ENCODE results near the gene SH3BP5. TPM values are rescaled to one million over a fixed set of nuclear protein-coding genes. Genes with fewer than 3 reads are reported as not detected.

The SH3BP5 gene
- polyA plus RNA-seq, 2 donors: 8.6 to 13.6 TPM

GRCh38 chr3:15297608-15298350, 34.6 kb downstream of the SH3BP5 start:
- no peaks in the 10 kb centered on the region for H3K27me3 ChIP-seq (ENCODE audit: control insufficient read depth in 1 of 2, insufficient read depth in 2 of 2, low read length in 2 of 2)
- H3K4me3 ChIP-seq (ENCODE audit: low read depth in 1 of 2, low read length in 2 of 2): no peak overlapping the region
- no peaks in the 10 kb centered on the region for H3K9me3 ChIP-seq (ENCODE audit: control insufficient read depth in 2 of 2, insufficient read depth in 1 of 2, low read depth in 1 of 2, low read length in 1 of 2)
- H3K4me1 ChIP-seq (ENCODE audit: control insufficient read depth in 2 of 2, insufficient read depth in 2 of 2, low read length in 1 of 2): peaks cover 2 to 8% of the 10 kb centered on the region in 2 donors
- WGBS, 2 donors: 65 to 68% methylated on average over 4 of the region's 4 CpGs
- no peaks in the 10 kb centered on the region for H3K36me3 ChIP-seq (ENCODE audit: control insufficient read depth in 2 of 2, insufficient read depth in 2 of 2, low read length in 1 of 2)
- no peak overlapping the region for H3K27ac ChIP-seq (ENCODE audit: low read depth in 2 of 2, low read length in 1 of 2)

- Histone ChIP-seq H3K4me1 (ENCODE audit: control insufficient read depth in 2 of 2, insufficient read depth in 2 of 2, low read length in 1 of 2) (peaks cover 4% of the 10 kb centered on the region in 2 donors), H3K4me3 (ENCODE audit: low read depth in 1 of 2, low read length in 2 of 2) (no peak overlapping the region)
- 62 to 66% methylated on average over 6 of the region's 6 CpGs for WGBS, 2 donors
Measured at GRCh38 chr3:15295506-15295905, 36.9 kb downstream of the SH3BP5 start.

GRCh38 chr3:15294929-15295328, 37.5 kb downstream of the SH3BP5 start:
- H3K36me3 ChIP-seq (ENCODE audit: control insufficient read depth in 2 of 2, insufficient read depth in 2 of 2, low read length in 1 of 2): no peaks in the 10 kb centered on the region
- peak overlapping the region in 1 of 2 donors; percentile 12 for H3K27ac ChIP-seq (ENCODE audit: low read depth in 2 of 2, low read length in 1 of 2)
- 81 to 83% methylated on average over 5 of the region's 5 CpGs for WGBS, 2 donors
- no peaks in the 10 kb centered on the region for H3K9me3 ChIP-seq (ENCODE audit: control insufficient read depth in 2 of 2, insufficient read depth in 1 of 2, low read depth in 1 of 2, low read length in 1 of 2)
- H3K4me3 ChIP-seq (ENCODE audit: low read depth in 1 of 2, low read length in 2 of 2): no peak overlapping the region
- peaks cover 4% of the 10 kb centered on the region in 2 donors for H3K4me1 ChIP-seq (ENCODE audit: control insufficient read depth in 2 of 2, insufficient read depth in 2 of 2, low read length in 1 of 2)
- H3K27me3 ChIP-seq (ENCODE audit: control insufficient read depth in 1 of 2, insufficient read depth in 2 of 2, low read length in 2 of 2): no peaks in the 10 kb centered on the region

More at GRCh38 chr3:15295506-15295905, 36.9 kb downstream of the SH3BP5 start:
- H3K27ac ChIP-seq (ENCODE audit: low read depth in 2 of 2, low read length in 1 of 2): no peak overlapping the region
- H3K9me3 ChIP-seq (ENCODE audit: control insufficient read depth in 2 of 2, insufficient read depth in 1 of 2, low read depth in 1 of 2, low read length in 1 of 2): no peaks in the 10 kb centered on the region
- H3K27me3 ChIP-seq (ENCODE audit: control insufficient read depth in 1 of 2, insufficient read depth in 2 of 2, low read length in 2 of 2): no peaks in the 10 kb centered on the region
- H3K36me3 ChIP-seq (ENCODE audit: control insufficient read depth in 2 of 2, insufficient read depth in 2 of 2, low read length in 1 of 2): no peaks in the 10 kb centered on the region

- Histone ChIP-seq H3K27me3 (ENCODE audit: control insufficient read depth in 1 of 2, insufficient read depth in 2 of 2, low read length in 2 of 2) (no peaks in the 10 kb centered on the region), H3K27ac (ENCODE audit: low read depth in 2 of 2, low read length in 1 of 2) (peak overlapping the region; percentile 40 to 82), H3K4me1 (ENCODE audit: control insufficient read depth in 2 of 2, insufficient read depth in 2 of 2, low read length in 1 of 2) (peaks cover 2 to 4% of the 10 kb centered on the region in 2 donors), H3K4me3 (ENCODE audit: low read depth in 1 of 2, low read length in 2 of 2) (no peak overlapping the region), H3K36me3 (ENCODE audit: control insufficient read depth in 2 of 2, insufficient read depth in 2 of 2, low read length in 1 of 2) (no peaks in the 10 kb centered on the region), H3K9me3 (ENCODE audit: control insufficient read depth in 2 of 2, insufficient read depth in 1 of 2, low read depth in 1 of 2, low read length in 1 of 2) (no peaks in the 10 kb centered on the region)
- 47 to 51% methylated on average over 13 of the region's 13 CpGs for WGBS, 2 donors
Measured at GRCh38 chr3:15292765-15293522, 39.4 kb downstream of the SH3BP5 start.

- WGBS, 2 donors: 64 to 71% methylated on average over 6 of the region's 6 CpGs
- Histone ChIP-seq H3K4me1 (ENCODE audit: control insufficient read depth in 2 of 2, insufficient read depth in 2 of 2, low read length in 1 of 2) (peaks cover 2 to 4% of the 10 kb centered on the region in 2 donors), H3K27me3 (ENCODE audit: control insufficient read depth in 1 of 2, insufficient read depth in 2 of 2, low read length in 2 of 2) (no peaks in the 10 kb centered on the region), H3K27ac (ENCODE audit: low read depth in 2 of 2, low read length in 1 of 2) (peak overlapping the region; percentile 17 to 52), H3K4me3 (ENCODE audit: low read depth in 1 of 2, low read length in 2 of 2) (no peak overlapping the region), H3K36me3 (ENCODE audit: control insufficient read depth in 2 of 2, insufficient read depth in 2 of 2, low read length in 1 of 2) (no peaks in the 10 kb centered on the region), H3K9me3 (ENCODE audit: control insufficient read depth in 2 of 2, insufficient read depth in 1 of 2, low read depth in 1 of 2, low read length in 1 of 2) (no peaks in the 10 kb centered on the region)
Measured at GRCh38 chr3:15291589-15292541, 40.5 kb downstream of the SH3BP5 start.

- no peaks in the 10 kb centered on the region for H3K9me3 ChIP-seq (ENCODE audit: control insufficient read depth in 2 of 2, insufficient read depth in 1 of 2, low read depth in 1 of 2, low read length in 1 of 2)
- H3K27ac ChIP-seq (ENCODE audit: low read depth in 2 of 2, low read length in 1 of 2): peak overlapping the region in 1 of 2 donors; percentile 33
- H3K4me1 ChIP-seq (ENCODE audit: control insufficient read depth in 2 of 2, insufficient read depth in 2 of 2, low read length in 1 of 2): peaks cover 2 to 4% of the 10 kb centered on the region in 2 donors
- no peaks in the 10 kb centered on the region for H3K36me3 ChIP-seq (ENCODE audit: control insufficient read depth in 2 of 2, insufficient read depth in 2 of 2, low read length in 1 of 2)
- H3K4me3 ChIP-seq (ENCODE audit: low read depth in 1 of 2, low read length in 2 of 2): no peak overlapping the region
- no peaks in the 10 kb centered on the region for H3K27me3 ChIP-seq (ENCODE audit: control insufficient read depth in 1 of 2, insufficient read depth in 2 of 2, low read length in 2 of 2)
- WGBS, 2 donors: 91 to 92% methylated on average over 3 of the region's 3 CpGs
Measured at GRCh38 chr3:15290736-15291135, 41.6 kb downstream of the SH3BP5 start.

GRCh38 chr3:15289661-15290060, 42.7 kb downstream of the SH3BP5 start:
- H3K27me3 ChIP-seq (ENCODE audit: control insufficient read depth in 1 of 2, insufficient read depth in 2 of 2, low read length in 2 of 2): no peaks in the 10 kb centered on the region
- no peaks in the 10 kb centered on the region for H3K9me3 ChIP-seq (ENCODE audit: control insufficient read depth in 2 of 2, insufficient read depth in 1 of 2, low read depth in 1 of 2, low read length in 1 of 2)
- H3K27ac ChIP-seq (ENCODE audit: low read depth in 2 of 2, low read length in 1 of 2): no peak overlapping the region
- whole genome bisulfite sequencing, 2 donors: 96 to 98% methylated on average over 1 of the region's 1 CpG
- no peak overlapping the region for H3K4me3 ChIP-seq (ENCODE audit: low read depth in 1 of 2, low read length in 2 of 2)
- H3K4me1 ChIP-seq (ENCODE audit: control insufficient read depth in 2 of 2, insufficient read depth in 2 of 2, low read length in 1 of 2): peaks cover 2 to 4% of the 10 kb centered on the region in 2 donors
- H3K36me3 ChIP-seq (ENCODE audit: control insufficient read depth in 2 of 2, insufficient read depth in 2 of 2, low read length in 1 of 2): no peaks in the 10 kb centered on the region

- Histone ChIP-seq H3K4me1 (ENCODE audit: control insufficient read depth in 2 of 2, insufficient read depth in 2 of 2, low read length in 1 of 2) (peaks cover 2 to 4% of the 10 kb centered on the region in 2 donors), H3K9me3 (ENCODE audit: control insufficient read depth in 2 of 2, insufficient read depth in 1 of 2, low read depth in 1 of 2, low read length in 1 of 2) (no peaks in the 10 kb centered on the region), H3K27me3 (ENCODE audit: control insufficient read depth in 1 of 2, insufficient read depth in 2 of 2, low read length in 2 of 2) (no peaks in the 10 kb centered on the region), H3K36me3 (ENCODE audit: control insufficient read depth in 2 of 2, insufficient read depth in 2 of 2, low read length in 1 of 2) (no peaks in the 10 kb centered on the region), H3K27ac (ENCODE audit: low read depth in 2 of 2, low read length in 1 of 2) (peak overlapping the region in 1 of 2 donors; percentile 29), H3K4me3 (ENCODE audit: low read depth in 1 of 2, low read length in 2 of 2) (no peak overlapping the region)
- 95% methylated on average over 10 of the region's 10 CpGs for WGBS, 2 donors
Measured at GRCh38 chr3:15288331-15289035, 43.9 kb downstream of the SH3BP5 start.

All from esophagus (tissue), 2 donors.